Fibroblast of skin of back (primary cell): ENCODE data around the gene HSD3B2.
A peak's percentile ranks its signal among the peaks of the same experiment; 100 is the strongest.

ENCODE experiments used
- DNase-seq: peaks from one replicate; pipeline ENCODE4 v3.0.0-alpha.2; 2013

Gene HSD3B2

DNA sequence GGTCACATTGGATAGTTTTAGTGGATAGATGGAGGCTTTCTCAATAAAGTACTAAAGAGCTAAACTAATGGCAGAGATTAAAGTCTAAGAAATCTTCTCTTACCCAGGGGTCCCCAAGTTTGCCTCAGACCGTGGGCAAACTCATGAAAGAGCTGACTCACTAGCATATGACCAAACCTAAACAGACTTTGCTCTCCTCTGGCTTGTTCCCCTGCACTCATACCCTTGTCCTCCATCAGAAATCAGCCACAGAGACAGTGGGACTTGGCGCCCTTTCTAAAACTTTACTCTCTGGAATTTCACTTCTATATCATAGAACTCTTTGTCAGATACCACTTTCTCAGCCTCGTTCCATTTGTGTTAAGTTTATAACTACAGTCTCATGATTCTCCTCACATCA lies 17.0 kb upstream of the HSD3B2 start:
- DNase-seq = no peak

DNA sequence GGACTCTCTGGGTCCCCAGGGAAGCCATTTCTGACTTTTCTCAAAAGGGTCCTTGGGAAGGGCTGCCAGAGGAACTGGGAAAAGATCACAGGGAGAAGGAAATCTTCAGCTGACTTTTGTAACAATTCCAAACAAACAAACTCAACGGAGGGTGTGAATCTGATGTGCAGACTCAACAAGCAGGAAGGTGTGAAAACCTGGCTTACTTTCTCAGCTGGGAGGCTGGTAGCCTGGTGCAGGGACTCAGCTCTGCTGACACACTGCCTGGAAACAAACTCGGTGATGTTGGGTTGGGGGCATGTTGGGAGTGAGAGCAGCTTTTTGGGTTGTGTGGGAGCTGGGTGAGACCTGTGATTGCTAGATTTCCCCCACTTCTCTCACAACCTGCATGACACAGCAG lies 10.2 kb upstream of the HSD3B2 start:
- DNase-seq = no peak

DNA sequence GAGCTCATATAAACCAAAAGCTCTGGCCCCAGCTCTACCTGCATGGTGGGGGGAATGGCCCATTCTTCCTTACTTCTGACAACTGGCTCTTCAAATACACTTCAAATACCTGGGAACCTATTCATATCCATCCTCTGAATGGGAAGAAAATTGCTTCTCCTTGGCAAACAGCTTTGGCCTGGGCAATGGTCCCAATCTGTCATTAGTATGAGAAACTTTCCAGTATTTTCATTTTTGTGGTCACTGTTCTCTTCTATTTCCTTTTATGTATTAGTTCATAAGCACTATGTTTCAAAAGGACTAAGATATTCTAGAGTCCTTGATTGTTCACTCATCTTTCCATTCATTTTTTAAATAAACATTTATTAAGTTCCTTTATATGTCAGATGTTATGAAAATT lies 5.2 kb upstream of the HSD3B2 start:
- DNase-seq = peak; percentile 62

DNA sequence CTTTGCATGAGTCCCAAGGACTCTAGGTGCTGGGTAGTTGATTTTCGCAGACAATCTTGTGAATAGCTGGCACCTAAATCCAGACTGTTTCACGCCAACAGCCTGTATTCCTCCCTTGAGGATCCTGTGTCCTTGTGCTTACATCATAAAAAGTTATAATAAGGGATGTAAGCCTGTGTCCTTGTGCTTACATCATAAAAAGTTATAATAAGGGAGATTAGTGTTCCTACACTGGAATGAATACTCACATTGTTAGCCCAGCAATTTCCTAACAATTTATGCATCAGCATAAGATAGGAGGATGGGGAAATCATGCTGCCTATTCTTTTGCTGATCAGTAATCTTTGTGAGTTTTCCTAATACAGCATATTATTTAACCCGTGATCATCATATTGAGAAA lies 4.0 kb upstream of the HSD3B2 start:
- no peak for DNase-seq

DNA sequence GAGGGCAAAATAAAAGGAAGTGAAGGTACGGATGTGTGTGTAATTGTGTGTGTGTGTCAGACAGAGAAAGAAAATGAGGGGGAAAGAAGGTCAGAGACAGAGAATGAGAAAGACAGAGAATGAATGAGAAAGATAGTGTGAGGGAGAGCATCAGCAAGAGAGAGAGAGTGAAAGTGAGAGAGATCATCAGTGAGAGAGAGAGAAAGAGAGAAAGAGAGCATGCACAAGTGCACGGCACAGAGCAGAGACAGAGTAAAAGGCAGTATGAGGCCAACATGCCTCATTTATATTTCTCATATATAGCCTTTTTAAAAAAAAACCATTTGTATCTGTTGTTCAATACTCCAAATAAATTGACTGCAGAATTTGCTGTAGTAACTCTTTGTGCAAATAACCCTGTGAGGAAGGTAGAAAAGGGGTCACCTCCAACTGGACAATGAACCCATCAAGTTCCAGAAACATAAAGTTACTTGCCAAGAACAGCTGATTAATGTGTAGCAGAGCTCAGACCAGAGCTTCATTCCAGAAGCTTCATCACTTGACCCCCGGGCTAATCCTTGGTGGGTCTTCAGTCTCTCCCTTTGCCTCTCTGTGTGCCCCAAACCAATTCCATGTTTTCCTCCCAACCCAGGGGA lies 1.2 kb downstream of the HSD3B2 start:
- no peak for DNase-seq

DNA sequence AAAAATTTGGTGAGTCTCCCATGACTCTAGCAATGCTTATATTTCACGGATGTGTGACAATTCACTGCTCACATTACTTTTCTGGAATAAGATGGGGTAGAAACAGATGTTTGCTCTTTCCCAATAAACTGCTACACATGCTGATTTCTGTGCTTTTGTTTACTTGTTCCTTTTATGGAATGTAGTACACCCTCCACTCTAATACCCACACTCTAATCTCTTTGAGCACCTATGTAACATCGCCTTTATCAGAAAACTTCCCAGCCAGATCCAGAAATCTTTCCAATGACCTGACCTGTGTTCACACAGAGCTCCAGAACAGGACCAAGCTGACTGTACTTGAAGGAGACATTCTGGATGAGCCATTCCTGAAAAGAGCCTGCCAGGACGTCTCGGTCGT lies 4.2 kb downstream of the HSD3B2 start:
- no peak for DNase-seq

DNA sequence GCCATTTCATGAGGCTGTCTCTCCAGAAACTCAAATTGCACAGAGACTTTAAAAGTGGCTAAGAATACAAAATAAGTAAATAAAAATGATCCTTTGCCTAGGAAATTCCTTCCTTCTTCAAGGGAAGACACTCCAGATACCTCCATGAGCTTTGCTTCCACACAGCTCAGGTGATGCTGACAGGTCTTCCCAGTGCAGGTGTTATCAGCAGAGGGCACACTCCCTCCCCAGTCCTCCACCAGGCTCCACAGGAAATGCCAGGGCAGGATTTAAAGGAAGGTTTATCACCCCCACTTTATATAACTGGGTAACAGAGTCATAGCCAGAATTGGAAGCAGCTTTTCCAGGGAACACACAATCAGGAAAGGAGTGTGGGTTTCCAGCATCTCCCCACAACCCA lies 5.7 kb downstream of the HSD3B2 start:
- DNase-seq = no peak

DNA sequence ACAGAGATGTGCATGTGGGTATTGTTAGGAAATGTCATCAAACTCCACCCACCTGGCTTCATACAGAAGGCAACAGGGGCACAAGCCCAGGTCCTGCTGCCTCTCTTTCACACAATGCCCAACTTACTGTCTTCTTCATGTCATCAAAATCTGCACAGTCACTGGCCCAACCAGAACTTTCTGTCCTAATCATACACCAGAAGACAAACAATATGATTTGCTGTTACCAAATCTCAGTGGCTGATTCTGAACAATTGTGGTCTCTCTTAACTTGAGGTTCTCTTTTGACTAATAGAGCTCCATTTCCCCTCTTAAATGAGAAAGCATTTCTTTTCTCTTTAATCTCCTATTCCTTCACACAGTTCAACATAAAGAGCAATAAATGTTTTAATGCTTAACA lies 7.7 kb downstream of the HSD3B2 start:
- no peak for DNase-seq

DNA sequence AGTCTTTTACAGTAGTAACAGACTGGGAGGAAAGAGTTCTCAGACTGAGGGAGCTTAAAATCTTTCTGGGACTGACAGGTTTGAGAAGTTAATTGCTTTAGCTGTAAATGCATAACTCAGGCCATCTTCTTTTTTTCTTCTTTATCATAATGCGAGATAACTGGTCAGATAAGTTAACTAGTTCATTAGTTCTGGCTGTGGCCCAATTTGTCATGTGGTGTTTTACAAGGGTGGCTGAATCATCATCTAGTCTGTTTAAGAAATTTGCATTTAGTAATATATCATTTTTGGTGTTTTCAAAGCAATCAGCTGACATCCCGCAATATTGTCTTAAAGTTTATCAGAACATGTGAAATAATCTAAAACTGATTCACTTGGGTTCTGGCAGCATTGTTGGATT lies 14.0 kb downstream of the HSD3B2 start:
- DNase-seq = no peak

DNA sequence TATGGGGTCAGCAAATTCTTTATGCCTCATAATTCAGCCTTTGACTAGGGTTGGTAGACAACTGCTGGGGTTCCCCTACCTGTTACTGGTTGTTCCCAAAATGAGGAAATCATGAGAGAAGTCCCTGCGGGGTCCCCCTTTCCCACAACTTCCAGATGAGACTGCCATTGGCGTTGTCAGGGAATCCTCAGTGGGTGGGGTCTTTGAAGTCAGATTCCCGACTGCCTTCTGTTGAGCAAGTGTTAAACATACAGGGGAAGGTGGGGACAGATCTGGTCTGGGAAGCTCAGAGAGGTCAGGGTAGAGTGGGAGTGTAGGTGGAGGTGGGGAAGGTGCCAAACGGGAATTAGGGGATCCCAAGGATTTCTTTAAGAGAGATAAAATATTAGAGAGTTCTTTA lies 14.7 kb downstream of the HSD3B2 start:
- DNase-seq = no peak

DNA sequence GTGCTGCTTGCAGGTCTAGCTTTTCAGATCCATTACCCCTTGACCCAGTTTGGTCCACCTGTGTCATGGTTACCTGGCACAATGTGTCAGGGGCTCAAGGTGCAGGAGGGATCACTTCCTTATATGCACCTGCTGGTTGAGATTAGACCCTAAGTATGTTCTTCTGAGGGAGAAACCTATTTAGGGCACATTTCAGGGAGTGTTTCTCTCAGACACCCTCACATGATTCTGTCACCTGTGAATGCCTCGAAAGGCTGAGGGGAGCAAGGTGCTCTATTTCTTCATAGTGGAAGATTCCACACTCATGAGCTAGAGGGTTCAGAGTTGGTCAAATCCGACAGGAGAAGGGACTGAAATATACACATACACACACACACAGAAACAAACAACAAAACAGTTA lies 15.5 kb downstream of the HSD3B2 start:
- no peak for DNase-seq

DNA sequence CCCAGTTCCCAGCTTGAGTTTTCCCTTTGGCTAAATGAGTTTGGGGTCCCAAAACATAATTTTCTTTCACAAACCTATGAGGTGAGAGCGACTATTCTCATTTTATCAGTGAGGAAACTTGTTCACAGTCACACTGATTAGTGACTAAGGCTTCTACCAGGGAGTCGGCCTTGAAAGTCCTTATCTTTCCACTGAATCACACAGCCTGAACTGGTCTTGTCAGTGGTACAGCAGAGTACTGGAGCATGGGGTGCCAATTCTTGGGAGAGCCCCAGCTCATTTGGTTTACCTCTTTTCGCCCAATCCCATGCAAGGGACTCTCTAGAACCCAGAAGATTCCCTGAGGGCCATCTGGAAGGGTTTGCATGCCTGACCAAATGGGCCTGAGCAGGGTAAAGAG lies 16.9 kb downstream of the HSD3B2 start:
- no peak for DNase-seq

DNA sequence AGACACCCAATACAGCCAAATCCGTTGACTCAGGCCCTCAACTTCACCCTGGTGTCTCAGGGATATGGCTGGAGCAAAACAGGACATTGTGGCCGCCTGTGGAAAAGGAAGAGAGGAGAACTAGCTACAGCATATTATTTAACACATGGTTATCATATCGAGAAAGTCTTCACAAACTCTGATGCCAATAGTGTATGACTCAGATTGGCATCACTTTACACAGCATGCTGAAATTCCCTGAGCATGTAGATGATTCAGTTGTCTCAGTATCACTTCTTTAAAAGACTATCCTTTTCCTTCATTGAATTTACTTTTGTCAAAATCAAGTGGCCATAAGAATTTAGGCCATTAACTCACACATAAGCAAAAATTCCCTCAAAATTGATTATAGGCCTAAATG lies 20.1 kb downstream of the HSD3B2 start:
- DNase-seq = no peak

DNA sequence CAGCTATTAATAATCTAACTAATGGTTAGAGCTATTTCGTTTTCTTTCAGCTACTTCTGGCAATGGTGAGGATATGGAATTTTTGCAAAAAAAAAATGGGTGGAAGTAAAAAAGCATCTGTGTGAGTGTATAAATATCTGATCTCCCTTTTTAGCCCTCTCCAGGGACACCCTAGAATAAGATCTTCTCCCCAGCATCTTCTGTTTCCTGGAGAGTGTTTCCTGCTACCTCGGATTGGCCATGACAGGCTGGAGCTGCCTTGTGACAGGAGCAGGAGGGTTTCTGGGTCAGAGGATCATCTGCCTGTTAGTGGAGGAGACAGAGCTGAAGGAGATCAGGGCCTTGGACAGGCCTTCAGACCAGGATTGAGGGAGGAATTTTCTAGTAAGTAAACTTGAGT lies 23.8 kb downstream of the HSD3B2 start:
- DNase-seq = no peak

DNA sequence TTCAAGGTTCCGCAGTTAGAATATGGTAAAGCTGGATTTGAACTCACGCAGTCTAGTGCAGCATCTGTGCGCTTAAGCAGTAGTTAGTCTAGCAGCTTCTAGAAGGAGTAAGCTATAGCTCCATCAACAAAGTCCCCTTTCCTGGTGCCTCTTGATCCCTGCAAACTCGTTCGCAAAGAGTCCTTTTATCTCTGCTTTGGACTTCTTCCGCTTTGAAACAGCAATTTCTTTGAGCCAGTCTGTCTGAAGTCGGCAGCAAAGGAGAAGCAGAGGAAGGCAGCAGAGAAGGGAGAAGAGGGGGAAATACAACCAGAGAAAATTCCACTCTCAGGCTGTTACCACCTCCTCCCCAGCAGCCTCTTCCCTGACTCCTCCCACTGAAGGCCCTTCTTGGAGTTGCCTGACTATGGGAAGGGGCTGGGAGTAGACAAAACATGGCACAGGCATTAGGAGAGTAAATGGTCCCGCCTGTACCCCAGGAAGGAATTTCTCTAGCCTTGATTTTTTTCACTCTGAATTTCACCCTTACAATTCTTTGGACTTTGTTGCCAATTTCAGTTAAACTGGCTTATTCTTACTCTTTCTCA lies 25.9 kb downstream of the HSD3B2 start:
- no peak for DNase-seq

DNA sequence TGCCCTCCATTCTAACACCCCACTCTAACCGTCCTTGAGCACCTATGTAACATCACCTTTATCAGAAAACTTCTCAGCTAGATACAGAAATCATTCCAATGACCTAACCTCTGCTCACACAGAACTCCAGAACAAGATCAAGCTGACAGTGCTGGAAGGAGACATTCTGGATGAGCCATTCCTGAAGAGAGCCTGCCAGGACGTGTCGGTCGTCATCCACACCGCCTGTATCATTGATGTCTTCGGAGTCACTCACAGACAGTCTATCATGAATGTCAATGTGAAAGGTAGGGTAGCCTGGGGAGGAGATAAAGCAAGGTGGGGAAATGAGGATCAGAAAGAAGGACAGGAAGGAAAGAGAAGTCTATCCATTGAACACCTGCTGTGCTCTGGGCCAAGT lies 27.8 kb downstream of the HSD3B2 start:
- no peak for DNase-seq

DNA sequence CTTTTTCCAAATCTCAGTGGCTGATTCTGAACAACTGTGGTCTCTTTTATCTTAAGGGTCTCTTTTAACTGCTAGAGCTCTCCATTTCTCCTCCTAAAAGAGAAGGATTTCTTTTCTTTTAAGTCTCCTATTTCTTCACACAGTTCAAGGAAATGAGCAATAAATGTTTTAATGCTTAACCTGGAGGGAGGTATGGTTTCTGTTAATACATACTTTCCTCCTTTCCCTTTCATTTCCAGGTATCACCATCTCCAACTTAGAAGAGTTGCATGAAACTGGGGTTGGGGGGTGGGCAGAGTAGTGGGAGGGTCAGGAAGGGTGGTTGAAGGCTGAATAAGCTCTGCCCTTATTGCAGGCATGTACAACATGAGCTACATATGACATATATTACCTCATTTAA lies 31.4 kb downstream of the HSD3B2 start:
- DNase-seq = no peak

DNA sequence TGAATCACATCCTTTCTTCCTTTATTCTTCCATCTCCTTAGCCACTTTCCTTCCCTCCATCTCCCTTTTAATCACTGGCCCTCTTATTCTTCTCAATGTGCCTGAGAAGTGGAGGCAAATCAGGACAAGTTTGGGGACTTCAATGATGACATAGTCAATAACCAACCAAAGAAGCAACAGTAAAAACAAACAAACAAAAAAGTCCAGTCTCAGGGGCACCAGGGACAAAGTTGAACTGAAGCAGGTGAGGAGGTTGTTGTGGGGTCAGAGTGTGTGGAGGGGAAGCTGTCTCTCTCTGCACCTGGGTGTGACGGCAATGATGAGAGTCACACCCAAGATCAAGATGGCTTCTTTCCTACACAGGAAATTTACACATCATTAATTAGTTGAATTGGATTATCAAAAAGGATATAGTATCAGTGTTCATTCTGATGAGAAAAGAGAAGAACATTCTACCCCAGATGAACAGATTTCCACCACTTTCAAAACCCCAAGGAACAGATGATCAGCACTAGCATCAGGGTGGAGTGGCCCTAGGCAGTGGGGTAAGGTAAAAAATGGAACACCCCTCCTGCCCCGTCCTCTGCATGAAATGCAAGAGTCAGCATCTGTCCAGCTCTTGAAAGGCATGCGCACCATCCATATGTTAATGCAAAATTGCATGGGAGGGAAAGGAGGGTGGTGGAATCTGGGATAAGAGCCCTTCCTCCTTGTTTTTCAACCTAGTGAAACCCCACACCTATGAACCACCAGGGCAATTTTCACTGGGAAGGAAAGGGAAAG lies 32.6 kb downstream of the HSD3B2 start:
- DNase-seq = no peak

DNA sequence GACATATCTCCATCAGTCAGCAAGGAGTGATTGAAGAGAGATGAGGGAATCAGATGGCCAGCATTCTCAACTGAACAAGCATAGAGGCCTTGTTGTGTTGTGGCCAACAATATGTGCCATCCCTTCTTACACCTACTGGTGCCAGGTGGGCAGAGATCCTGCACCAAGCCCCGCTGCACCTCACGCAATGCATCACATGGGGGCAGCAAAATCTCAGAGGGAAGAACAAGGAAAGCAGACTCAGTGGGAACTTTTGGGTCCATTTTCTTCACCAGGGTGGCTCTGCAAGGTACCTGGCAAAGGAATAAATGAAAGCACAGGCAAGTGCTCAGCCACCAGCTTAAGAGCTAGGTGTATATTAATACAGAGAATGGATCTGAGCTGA lies 33.2 kb downstream of the HSD3B2 start:
- no peak for DNase-seq

DNA sequence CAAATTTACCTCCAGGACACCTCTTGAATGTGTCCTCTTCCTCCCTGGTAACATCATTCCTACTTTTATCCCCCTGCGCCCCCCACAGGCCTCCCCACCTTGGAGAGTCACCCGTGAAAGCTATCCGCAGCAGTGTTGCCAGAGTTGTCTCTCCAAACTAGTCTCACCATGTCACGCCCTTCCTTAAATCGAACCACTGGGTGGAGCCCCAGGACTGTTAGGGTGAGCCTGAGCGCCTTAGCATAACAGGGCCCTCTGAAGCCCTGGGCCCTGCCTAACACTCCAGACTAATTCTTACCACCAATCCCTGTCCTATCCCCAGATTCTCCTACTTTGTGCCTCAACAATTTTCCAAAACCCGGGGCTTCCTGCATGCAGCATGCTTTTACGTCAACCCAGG lies 35.0 kb downstream of the HSD3B2 start:
- DNase-seq = no peak

DNA sequence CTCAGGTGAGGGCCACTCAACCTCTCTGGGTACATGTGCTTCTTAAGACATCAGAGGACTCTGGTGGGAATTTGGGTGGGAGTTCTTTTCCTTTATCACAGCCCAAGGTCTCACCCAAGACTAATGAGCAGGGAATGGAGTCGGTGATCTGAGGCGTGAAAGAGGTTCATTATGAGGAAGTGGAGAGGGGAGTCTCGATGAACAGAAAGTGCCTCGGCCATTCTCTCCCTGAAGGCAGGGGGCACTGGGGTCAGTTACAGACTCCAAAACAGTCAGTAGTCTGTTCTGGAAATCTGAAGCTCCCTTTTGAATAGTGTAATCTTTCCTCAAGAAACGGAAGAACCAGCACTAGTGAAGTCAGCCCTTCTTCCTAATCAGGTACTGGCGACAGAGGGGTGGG lies 36.2 kb downstream of the HSD3B2 start:
- DNase-seq = no peak

DNA sequence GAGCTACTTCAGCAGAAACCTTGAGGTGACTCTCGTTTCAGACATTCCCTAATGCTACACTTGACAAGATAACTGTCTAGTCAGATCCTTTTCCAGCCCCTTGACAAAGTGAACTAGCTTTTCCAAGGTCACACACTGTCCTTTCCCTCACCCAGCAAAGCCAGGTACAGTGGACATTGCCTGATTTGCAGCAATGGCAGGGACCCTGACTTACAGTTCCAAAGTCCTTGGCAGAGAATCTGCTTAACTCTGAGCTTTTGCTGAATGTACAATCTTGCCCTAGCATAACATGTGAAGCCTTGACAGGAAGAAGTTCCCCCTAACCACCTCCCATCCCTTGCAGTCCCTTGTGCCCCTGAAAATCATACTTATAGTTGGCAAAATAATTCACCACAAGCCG lies 37.1 kb downstream of the HSD3B2 start:
- DNase-seq = no peak

DNA sequence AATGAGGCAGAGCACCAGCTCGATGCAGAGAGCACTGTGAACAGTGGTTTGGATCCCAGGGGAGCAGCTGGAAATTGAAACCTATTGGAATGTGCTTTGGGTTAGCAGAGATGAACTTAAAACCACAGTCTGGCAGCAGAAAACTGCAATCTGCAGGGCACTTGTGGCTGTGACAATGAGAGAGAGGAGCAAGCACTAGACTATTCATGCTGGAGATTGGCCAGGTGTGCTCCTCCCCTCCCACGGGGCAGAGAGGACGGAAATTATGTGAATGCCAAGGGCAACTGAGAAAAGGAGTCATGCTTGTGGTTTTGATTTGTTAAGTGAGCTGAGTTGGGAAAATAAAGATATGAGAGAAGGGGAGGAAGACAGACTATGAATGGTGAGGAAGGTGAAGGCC lies 38.1 kb downstream of the HSD3B2 start:
- peak; percentile 68 for DNase-seq

DNA sequence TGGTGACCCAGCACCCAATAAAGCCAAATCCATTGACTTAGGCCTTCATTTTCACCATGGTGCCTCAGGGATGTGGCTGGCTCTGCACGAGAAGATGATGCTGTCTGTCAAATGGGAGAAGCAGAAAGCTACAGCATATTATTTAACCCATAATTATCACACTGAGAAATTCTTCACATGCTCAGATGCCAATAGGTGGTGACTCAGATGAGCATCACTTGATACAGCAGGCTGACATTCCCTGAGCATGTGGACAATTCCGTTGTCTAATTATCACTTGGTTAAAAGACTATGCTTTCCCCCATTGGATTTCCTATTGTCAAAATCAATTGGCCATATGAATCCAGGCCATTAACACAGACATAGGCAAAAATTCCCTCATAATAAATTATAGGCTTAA lies 48.0 kb downstream of the HSD3B2 start:
- no peak for DNase-seq
